ENCODE results near the gene LGMN.

LGMN gene

DNA sequence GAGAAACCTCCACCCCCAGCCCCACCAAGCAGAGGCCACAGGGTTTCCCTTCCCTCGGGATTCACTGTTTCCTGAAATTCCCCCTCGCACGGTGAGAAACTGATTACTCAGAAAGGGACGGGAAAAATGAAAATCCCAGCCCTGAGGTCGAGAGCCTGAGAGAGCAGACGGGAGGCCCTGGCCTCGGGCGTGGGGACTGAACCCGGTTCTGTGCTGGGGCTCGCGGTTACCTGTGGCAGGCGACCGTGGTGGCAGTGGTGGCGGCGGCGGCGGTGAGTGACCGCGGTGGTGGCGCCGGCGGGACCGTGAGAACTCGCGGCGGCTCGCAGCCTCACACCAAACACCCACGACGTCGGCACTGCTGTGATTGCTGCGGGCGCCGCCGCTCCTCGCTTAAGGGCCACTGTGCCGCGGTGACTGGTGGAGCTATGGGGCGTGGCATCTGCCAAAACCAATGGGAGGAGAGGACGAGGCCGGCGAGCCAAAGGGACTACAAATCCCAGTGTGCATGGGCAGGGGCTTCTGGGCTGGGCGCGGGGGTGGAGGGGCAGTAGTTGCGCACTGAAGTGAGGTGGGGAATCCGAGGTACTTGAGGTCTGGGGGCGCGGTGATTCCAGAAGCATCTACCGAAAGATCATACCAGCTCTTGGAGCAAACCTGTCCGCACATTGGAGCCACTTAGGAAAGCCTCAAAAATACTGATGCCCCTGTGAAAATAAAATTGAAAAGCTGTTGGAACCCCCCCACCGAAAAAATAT, at the start of gene LGMN:
TSS of gene LGMN (minus strand) at position 369 of the 758 bp plus-strand sequence. CDS start 15,841 bp downstream, outside the sequence.
- TF ChIP-seq, protein P1, sequence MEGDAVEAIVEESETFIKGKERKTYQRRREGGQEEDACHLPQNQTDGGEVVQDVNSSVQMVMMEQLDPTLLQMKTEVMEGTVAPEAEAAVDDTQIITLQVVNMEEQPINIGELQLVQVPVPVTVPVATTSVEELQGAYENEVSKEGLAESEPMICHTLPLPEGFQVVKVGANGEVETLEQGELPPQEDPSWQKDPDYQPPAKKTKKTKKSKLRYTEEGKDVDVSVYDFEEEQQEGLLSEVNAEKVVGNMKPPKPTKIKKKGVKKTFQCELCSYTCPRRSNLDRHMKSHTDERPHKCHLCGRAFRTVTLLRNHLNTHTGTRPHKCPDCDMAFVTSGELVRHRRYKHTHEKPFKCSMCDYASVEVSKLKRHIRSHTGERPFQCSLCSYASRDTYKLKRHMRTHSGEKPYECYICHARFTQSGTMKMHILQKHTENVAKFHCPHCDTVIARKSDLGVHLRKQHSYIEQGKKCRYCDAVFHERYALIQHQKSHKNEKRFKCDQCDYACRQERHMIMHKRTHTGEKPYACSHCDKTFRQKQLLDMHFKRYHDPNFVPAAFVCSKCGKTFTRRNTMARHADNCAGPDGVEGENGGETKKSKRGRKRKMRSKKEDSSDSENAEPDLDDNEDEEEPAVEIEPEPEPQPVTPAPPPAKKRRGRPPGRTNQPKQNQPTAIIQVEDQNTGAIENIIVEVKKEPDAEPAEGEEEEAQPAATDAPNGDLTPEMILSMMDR (IDR thresholded peaks at IDR 0.05): no peak
- DNase-seq (ENCODE audit: low spot score): peak; percentile 98
- Histone ChIP-seq H3K27ac (peak within 1 kb of the TSS; percentile 92), H3K4me3 (peak within 1 kb of the TSS; percentile 79)

DNA sequence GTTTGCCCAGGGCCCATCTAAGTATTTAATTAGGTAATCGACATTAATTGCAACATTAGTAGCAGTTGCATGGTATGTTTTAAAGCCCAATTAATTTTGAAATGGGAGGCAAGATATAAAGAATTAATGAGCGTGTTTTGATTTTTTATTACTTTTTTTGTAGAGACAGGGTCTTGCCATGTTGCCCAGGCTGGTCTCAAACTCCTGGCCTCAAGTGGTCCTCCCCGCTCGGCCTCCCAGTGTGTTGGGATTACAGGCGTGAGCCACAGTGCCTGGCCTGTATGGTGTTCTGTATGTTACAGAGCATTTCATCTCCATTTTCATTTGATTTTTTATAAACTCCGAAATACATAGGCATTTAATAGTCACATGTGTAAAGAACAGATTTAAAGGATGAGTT, 46.5 kb upstream of the LGMN start:
- peak overlapping the region; percentile 86 to 87 for H3K27ac ChIP-seq
- no peak for DNase-seq (ENCODE audit: low spot score)
- TF ChIP-seq, protein P1 (IDR thresholded peaks at IDR 0.05): no peak
- H3K4me3 ChIP-seq: peak overlapping the region; percentile 82

DNA sequence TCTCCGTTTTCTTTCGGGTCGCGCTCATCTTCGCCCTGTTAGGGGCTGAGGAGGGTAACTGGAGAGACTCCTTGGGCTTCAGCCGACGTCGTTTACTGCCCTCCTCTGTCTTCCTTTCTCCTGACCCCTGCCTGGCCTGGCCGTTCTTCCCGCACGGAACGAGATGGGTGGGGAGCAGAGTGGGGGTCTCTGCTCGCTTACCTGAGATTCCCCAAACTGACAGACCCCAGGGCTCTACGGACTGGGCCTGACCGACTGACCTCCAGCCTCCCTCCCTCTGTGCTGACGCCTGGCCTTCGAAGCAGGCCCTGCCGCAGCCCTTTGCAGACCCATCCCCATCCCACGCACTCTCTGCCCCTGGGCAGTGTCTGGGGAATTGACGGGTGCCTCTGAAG, 46.1 kb upstream of the LGMN start:
- TF ChIP-seq, protein P1 (IDR thresholded peaks at IDR 0.05): no peak
- peak overlapping the region; percentile 86 to 87 for H3K27ac ChIP-seq
- H3K4me3 ChIP-seq: peak overlapping the region; percentile 82
- DNase-seq (ENCODE audit: low spot score): no peak

DNA sequence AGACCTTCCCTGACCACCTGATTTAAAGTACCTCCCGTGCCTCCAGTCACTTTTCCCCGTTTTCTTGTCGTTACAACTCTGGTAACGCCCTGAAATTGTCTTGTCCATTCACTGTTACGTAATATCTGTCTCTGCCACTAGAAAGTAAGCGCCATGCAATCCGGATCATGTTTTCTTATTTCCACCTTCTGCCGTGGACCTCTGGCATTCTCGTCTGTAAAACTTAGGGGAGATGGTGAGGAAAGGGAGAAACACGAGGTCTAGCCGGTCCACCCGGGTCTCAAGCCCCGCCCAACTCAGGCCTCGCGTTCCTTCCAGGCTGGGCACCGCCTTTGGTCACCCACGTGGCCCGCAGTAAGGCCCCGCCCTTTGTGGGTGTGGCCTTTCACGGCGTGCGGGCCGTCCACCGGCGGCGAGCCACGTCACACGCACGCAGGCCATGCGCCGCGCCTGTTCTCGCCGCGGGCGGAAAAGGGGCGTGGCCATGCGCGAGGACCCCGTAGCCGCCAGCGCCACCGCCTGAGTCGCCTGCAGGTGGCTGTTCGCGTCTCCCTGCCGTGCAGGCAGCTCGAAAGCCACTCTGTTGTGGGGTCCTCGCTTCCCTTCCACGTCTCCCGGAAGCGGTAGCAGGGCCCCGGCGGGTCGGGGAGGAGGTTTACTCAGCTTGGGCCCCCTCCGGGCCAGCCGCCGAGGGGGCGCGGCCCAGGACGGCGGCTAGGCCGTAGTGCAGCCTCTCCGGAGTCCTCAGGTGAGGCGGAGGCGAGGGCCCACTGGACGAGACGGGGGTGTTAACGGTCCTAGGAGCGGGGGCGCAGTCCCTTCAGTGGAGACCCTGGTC, 45.5 kb upstream of the LGMN start, which contains the start of gene GOLGA5:
TSS of gene GOLGA5 (plus strand) at position 597 of the 838 bp plus-strand sequence. CDS start 3,133 bp downstream, outside the sequence.
- Histone ChIP-seq H3K27ac (peak within 1 kb of the TSS; percentile 86 to 87), H3K4me3 (peak within 1 kb of the TSS; percentile 82)
- TF ChIP-seq, protein P1 (IDR thresholded peaks at IDR 0.05): no peak
- DNase-seq (ENCODE audit: low spot score): peak; percentile 99

DNA sequence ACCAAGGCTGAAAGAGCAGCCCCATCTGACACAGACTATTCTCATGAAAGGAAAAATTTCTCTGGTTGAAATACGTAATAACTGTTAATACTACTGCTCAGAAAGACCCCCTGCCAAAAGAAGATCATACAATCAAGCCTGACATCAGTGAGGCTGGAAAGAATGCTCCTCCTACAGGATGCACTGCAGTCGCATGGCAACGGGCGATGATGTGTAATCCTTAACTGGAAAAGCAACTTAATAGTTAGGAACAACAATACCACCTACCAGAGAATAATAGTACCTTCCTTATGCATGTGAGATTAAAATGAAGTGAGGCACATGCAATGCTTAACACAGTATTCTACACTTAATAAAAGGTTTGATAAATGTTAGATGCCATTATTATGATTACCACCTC, 44.5 kb upstream of the LGMN start:
- TF ChIP-seq, protein P1 (IDR thresholded peaks at IDR 0.05): no peak
- no peak for DNase-seq (ENCODE audit: low spot score)
- Histone ChIP-seq H3K4me3 (no peak overlapping the region), H3K27ac (no peak overlapping the region)

DNA sequence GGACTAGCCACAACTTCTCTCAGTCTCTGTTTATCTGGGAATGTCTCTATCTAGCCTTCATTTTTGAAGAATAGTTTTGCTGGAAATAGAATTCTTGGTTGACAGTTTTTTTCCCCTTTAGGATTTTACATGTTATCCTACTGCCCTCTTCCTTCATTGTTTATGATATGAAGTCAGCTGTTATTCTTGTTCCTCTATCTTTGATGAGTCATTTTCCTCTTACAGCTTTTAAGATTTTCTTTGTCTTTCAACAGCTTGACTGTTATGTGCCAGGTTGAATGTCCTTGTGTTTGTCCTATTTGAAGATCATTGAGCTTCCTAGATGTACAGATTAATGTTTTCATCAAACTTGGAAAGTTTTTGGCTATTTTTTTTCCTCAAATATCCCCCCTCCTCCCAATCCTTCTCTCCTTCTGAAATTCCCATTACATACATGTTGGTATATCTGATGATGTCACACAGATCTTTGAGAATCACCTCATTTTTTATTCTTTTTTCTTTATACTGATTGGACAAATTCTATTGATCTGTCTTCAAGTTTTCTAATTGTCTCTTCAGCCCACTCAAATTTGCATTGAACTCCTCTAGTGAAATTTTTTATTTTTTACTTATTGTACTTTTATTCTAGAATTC, 41.1 kb upstream of the LGMN start:
- H3K27ac ChIP-seq: no peak overlapping the region
- TF ChIP-seq, protein P1 (IDR thresholded peaks at IDR 0.05): no peak
- no peak for DNase-seq (ENCODE audit: low spot score)
- no peak overlapping the region for H3K4me3 ChIP-seq

All from coronary artery (tissue), 2 donors.